Osteoblast (primary cell): Measurements from ENCODE around the gene CCDC85A. TPM values are rescaled to one million over a fixed set of nuclear protein-coding genes. Genes with fewer than 3 reads are reported as not detected.

ENCODE experiments used
- DNase-seq: peaks from one replicate; pipeline ENCODE4 v3.0.0; 2011; ENCODE audit warnings: low spot score, mixed read lengths; ENCODE audit not compliant: insufficient read length; ENCODE audit errors: missing footprints
- H2AFZ ChIP-seq: 2 replicates; pipeline ENCODE4 v1.6.0; 2011; ENCODE audit warnings: mild to moderate bottlenecking, low read length
- H3K27ac ChIP-seq: 2 replicates; pipeline ENCODE4 v1.5.1; 2011; ENCODE audit warnings: mild to moderate bottlenecking, low read depth, low read length, moderate library complexity
- H3K27me3 ChIP-seq: 2 replicates; pipeline ENCODE4 v1.6.0; 2012; ENCODE audit warnings: mild to moderate bottlenecking, control low read depth, inconsistent platforms, low read length, moderate library complexity; ENCODE audit not compliant: insufficient read depth
- H3K36me3 ChIP-seq: 2 replicates; pipeline ENCODE4 v1.5.1; 2011; ENCODE audit warnings: mild to moderate bottlenecking, low read length, control low read depth, moderate library complexity; ENCODE audit not compliant: insufficient read depth
- H3K4me1 ChIP-seq: 2 replicates; pipeline ENCODE4 v1.5.1; 2011; ENCODE audit warnings: mild to moderate bottlenecking, low read length, control low read depth, moderate library complexity; ENCODE audit not compliant: insufficient read depth
- H3K4me2 ChIP-seq: 2 replicates; pipeline ENCODE4 v1.6.0; 2011; ENCODE audit warnings: mild to moderate bottlenecking, low read length; ENCODE audit not compliant: insufficient read depth
- H3K4me3 ChIP-seq: fragments of 200-600 bp; sonication (generic); 3 replicates; pipeline ENCODE4 v1.5.1; 2012; ENCODE audit warnings: mild to moderate bottlenecking, low read length, inconsistent platforms; ENCODE audit not compliant: insufficient read depth
- H3K79me2 ChIP-seq: 2 replicates; pipeline ENCODE4 v1.6.0; 2012; ENCODE audit warnings: mild to moderate bottlenecking, low read length, control low read depth, inconsistent platforms; ENCODE audit not compliant: insufficient read depth
- H3K9me3 ChIP-seq: 2 replicates; pipeline ENCODE4 v1.5.1; 2011; ENCODE audit warnings: low read depth, low read length, control low read depth
- H4K20me1 ChIP-seq: 2 replicates; pipeline ENCODE4 v1.6.0; 2012; ENCODE audit warnings: mild to moderate bottlenecking, low read length, control low read depth; ENCODE audit not compliant: insufficient read depth
- CTCF ChIP-seq: IDR thresholded peaks from 2 replicates; pipeline ENCODE4 v1.5.1; 2011; ENCODE audit warnings: mild to moderate bottlenecking, low read depth, low read length, moderate library complexity; ENCODE audit errors: extremely low read depth
- total RNA-seq: library from RNA; depleted of rRNA; stranded (reverse); fragments of >200 nt; gene quantifications from 2 replicates; pipeline ENCODE4 v1.2.3, GENCODE V29; 2012

Gene CCDC85A
- total RNA-seq, 1 donor, result 0.72 TPM

- no peaks in the 10 kb centered on the region for H3K79me2 ChIP-seq
- H3K4me2 ChIP-seq, result no peak overlapping the region
- H3K27me3 ChIP-seq, result no peaks in the 10 kb centered on the region
- H3K36me3 ChIP-seq, result no peaks in the 10 kb centered on the region
- no peak for DNase-seq
- no peaks in the 10 kb centered on the region for H3K9me3 ChIP-seq
- H4K20me1 ChIP-seq, result no peaks in the 10 kb centered on the region
- no peak overlapping the region for H3K4me3 ChIP-seq
- no peak overlapping the region for H3K27ac ChIP-seq
- no peak for TF ChIP-seq CTCF
- H3K4me1 ChIP-seq, result no peaks in the 10 kb centered on the region
- no peak overlapping the region for H2AFZ ChIP-seq
Measured at GRCh38 chr2:56337342-56337741, 153.6 kb downstream of the CCDC85A start.

- DNase-seq, result no peak
- Histone ChIP-seq H3K4me3 (no peak overlapping the region), H3K4me2 (no peak overlapping the region), H3K4me1 (no peaks in the 10 kb centered on the region), H4K20me1 (no peaks in the 10 kb centered on the region), H3K27me3 (no peaks in the 10 kb centered on the region), H3K36me3 (no peaks in the 10 kb centered on the region), H3K9me3 (no peaks in the 10 kb centered on the region), H3K27ac (no peak overlapping the region), H2AFZ (no peak overlapping the region), H3K79me2 (no peaks in the 10 kb centered on the region)
- no peak for TF ChIP-seq CTCF
Measured at GRCh38 chr2:56338232-56338631, 154.4 kb downstream of the CCDC85A start.

DNA sequence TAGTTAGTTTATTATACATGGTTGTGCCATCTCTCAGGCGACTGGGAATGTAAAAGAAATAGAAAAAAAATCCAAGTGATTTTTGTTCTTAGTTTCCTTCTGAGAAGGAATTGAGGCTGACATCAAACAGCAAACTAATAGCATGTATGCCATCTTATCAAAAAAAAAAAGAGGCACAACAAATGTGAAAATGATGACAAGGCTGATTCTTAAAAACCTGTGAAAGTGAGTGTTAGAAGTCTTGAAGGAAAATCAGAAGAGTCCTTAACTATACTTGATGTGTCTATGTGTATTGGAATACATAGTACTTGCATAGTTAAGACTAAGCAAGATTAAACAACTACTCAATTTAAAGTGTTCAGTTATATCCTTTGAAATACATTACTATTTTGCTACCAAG is 161.0 kb downstream of the CCDC85A start:
- Histone ChIP-seq H3K36me3 (no peaks in the 10 kb centered on the region), H3K4me1 (no peaks in the 10 kb centered on the region), H3K27ac (no peak overlapping the region), H3K79me2 (no peaks in the 10 kb centered on the region), H4K20me1 (no peaks in the 10 kb centered on the region), H3K9me3 (no peaks in the 10 kb centered on the region), H3K27me3 (no peaks in the 10 kb centered on the region), H3K4me3 (no peak overlapping the region), H3K4me2 (no peak overlapping the region), H2AFZ (no peak overlapping the region)
- DNase-seq, result no peak
- no peak for TF ChIP-seq CTCF

DNA sequence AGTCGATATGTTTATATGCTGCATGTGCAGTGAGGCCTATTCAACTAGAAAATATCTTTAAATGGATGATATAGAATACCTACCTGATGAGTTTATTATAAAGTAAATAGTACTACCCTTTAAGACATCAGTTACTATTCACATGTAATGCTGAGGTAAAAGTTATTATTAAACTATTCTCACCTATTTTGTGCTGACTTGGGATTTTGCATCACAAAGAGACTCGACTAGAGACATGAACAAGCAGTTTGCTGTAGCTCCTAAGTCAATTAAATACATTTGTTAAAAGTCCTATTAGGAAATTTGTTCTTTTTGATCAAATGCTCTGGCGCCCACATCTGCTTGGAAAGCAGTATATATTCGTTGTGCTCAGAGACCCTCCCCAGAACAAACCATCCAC is 164.1 kb downstream of the CCDC85A start:
- no peaks in the 10 kb centered on the region for H3K79me2 ChIP-seq
- no peaks in the 10 kb centered on the region for H4K20me1 ChIP-seq
- no peak overlapping the region for H3K27ac ChIP-seq
- no peak overlapping the region for H2AFZ ChIP-seq
- no peak overlapping the region for H3K4me3 ChIP-seq
- no peaks in the 10 kb centered on the region for H3K36me3 ChIP-seq
- H3K4me2 ChIP-seq, result no peak overlapping the region
- H3K9me3 ChIP-seq, result no peaks in the 10 kb centered on the region
- no peaks in the 10 kb centered on the region for H3K27me3 ChIP-seq
- H3K4me1 ChIP-seq, result no peaks in the 10 kb centered on the region
- TF ChIP-seq CTCF, result no peak
- no peak for DNase-seq
